ENCODE results near the gene PMEPA1. TPM values are rescaled to one million over a fixed set of nuclear protein-coding genes. Genes with fewer than 3 reads are reported as not detected.

The PMEPA1 gene
- total and polyA plus RNA-seq, 2 donors (not counting 3 experiments of a cell fraction or from before 2014, with no cell fraction given): 31.6 to 33.2 TPM

- intact Hi-C loops (cut with micrococcal nuclease) (no loop called here), dilution Hi-C loops (cut with MboI; ENCODE audit: extremely low pct_ligation_motif_present, low sequenced_read_pairs) (no loop called here)
- ChIA-PET POLR2A (no interaction called here), CTCF (interaction anchor here (2.3 kb wide), 1 partner anchor 412 kb away, joined by 5 read pairs; no protein-coding TSS in a partner anchor)
- H3K9me1 ChIP-seq (replicated peaks; ENCODE audit: control insufficient read depth, extremely low read depth, insufficient read depth, low read length): no peaks in the 10 kb centered on the region
- H3K9ac ChIP-seq (replicated peaks; ENCODE audit: extremely low read depth, insufficient read depth, low read length): no peak overlapping the region
- H2AFZ ChIP-seq (ENCODE audit: low read depth, low read length): no peak overlapping the region
- no TSS peak for BruUV-seq (replicated peaks)
- peaks cover 7% of the 10 kb centered on the region for H3K4me1 ChIP-seq (ENCODE audit: control insufficient read depth, extremely low read depth, insufficient read depth, low read length)
- no peaks in the 10 kb centered on the region for H3K27me3 ChIP-seq (ENCODE audit: control insufficient read depth in 2 of 2, insufficient read depth in 2 of 2, low read length in 2 of 2)
- no peaks in the 10 kb centered on the region for H4K20me1 ChIP-seq (replicated peaks; ENCODE audit: control insufficient read depth, extremely low read depth, insufficient read depth, low read length)
- H3K79me2 ChIP-seq (ENCODE audit: control insufficient read depth, insufficient read depth, low read length): peaks cover 51% of the 10 kb centered on the region
- no peaks in the 10 kb centered on the region for H3K9me3 ChIP-seq (replicated peaks; ENCODE audit: control insufficient read depth, insufficient read depth, low read length)
- no peak overlapping the region for H3K4me3 ChIP-seq (replicated peaks in 1 of 3; ENCODE audit: insufficient read depth in 1 of 3, low read depth in 1 of 3, low read length in 3 of 3)
- H3K36me3 ChIP-seq (ENCODE audit: control insufficient read depth in 2 of 2, extremely low read depth in 1 of 2, insufficient read depth in 2 of 2, low read length in 2 of 2): no peaks in the 10 kb centered on the region
- TF ChIP-seq CTCF (IDR thresholded peaks at IDR 0.05; ENCODE audit: extremely low read depth in 1 of 2, insufficient read depth in 1 of 2, low read depth in 1 of 2, low read length in 2 of 2): no peak
- no peak for TF ChIP-seq MYC (IDR thresholded peaks at IDR 0.05; ENCODE audit: low read depth, low read length)
- no peak for TF ChIP-seq FOS (IDR thresholded peaks at IDR 0.05; ENCODE audit: borderline replicate concordance, insufficient read depth, low read length)
- TF ChIP-seq POLR2A (IDR thresholded peaks at IDR 0.05; ENCODE audit: low read depth, low read length): no peak
- no peak for TF ChIP-seq GATA2 (IDR thresholded peaks at IDR 0.05; ENCODE audit: insufficient read depth, insufficient read length, low read depth, low read length)
- no peak for TF ChIP-seq POLR2AphosphoS5 (IDR thresholded peaks at IDR 0.05; ENCODE audit: insufficient read depth, low read depth, low read length)
- TF ChIP-seq JUN (IDR thresholded peaks at IDR 0.05; ENCODE audit: borderline replicate concordance, insufficient read depth, insufficient read length, low read depth): no peak
- no peak for TF ChIP-seq MAX (IDR thresholded peaks at IDR 0.05; ENCODE audit: insufficient read depth, insufficient read length)
- TF ChIP-seq EZH2 (IDR thresholded peaks at IDR 0.05; ENCODE audit: borderline replicate concordance, low read depth, low read length, severe bottlenecking): no peak
- H3K4me2 ChIP-seq (ENCODE audit: insufficient read depth, low read length): no peak overlapping the region
- DNase-seq (ENCODE audit: low read depth, low spot score) (no peak), FAIRE-seq (no peak)
- H3K27ac ChIP-seq (ENCODE audit: insufficient read depth, low read depth, low read length): no peak overlapping the region
Observed at GRCh38 chr20:57675773-57676172, 34.0 kb downstream of the PMEPA1 start.

Measured in endothelial cell of umbilical vein (primary cell).